CD4-positive, alpha-beta T cell treated with Interferon alpha-2 for 1 hour (primary cell): Measurements from ENCODE around the gene PHOX2B.
"Not testable (repeated sequence)": the region's sequence is repeated elsewhere in the genome, so short reads cannot be mapped to it uniquely, and the experiment has no call there.

Experiments used
- DNase-seq, 2 donors: peaks; one replicate each; pipeline ENCODE4 v3.0.0-alpha.2; 2020 to 2022

Gene PHOX2B

GRCh38 chr4:41747230-41748055 lies 1.1 kb downstream of the PHOX2B start:
- DNase-seq: no peak

- no peak for DNase-seq
Measured at GRCh38 chr4:41746440-41747229, 1.9 kb downstream of the PHOX2B start.

GRCh38 chr4:41746025-41746439 lies 2.5 kb downstream of the PHOX2B start:
- DNase-seq: no peak

GRCh38 chr4:41745292-41746024 lies 3.1 kb downstream of the PHOX2B start:
- no peak for DNase-seq

GRCh38 chr4:41744572-41745291 lies 3.8 kb downstream of the PHOX2B start:
- no peak for DNase-seq

GRCh38 chr4:41741354-41741753 lies 7.2 kb downstream of the PHOX2B start:
- DNase-seq: no peak

GRCh38 chr4:41737491-41737890 lies 11.0 kb downstream of the PHOX2B start:
- not testable (repeated sequence) for DNase-seq

GRCh38 chr4:41734371-41734770 lies 14.2 kb downstream of the PHOX2B start:
- DNase-seq: no peak

GRCh38 chr4:41731569-41732126 lies 16.9 kb downstream of the PHOX2B start:
- no peak for DNase-seq

- no peak for DNase-seq
Measured at GRCh38 chr4:41728573-41728913, 20.0 kb downstream of the PHOX2B start.

GRCh38 chr4:41727861-41728572 lies 20.5 kb downstream of the PHOX2B start:
- no peak for DNase-seq

- DNase-seq: no peak
Measured at GRCh38 chr4:41725254-41725653, 23.3 kb downstream of the PHOX2B start.

- no peak for DNase-seq
Measured at GRCh38 chr4:41723286-41723685, 25.2 kb downstream of the PHOX2B start.

GRCh38 chr4:41722181-41722580 lies 26.3 kb downstream of the PHOX2B start:
- no peak for DNase-seq

GRCh38 chr4:41719417-41719816 lies 29.1 kb downstream of the PHOX2B start:
- DNase-seq: no peak

- no peak for DNase-seq
Measured at GRCh38 chr4:41718907-41719306, 29.6 kb downstream of the PHOX2B start.

GRCh38 chr4:41715155-41715554 lies 33.4 kb downstream of the PHOX2B start:
- DNase-seq: no peak

- no peak for DNase-seq
Measured at GRCh38 chr4:41714364-41715000, 34.0 kb downstream of the PHOX2B start.

GRCh38 chr4:41713768-41714167 lies 34.8 kb downstream of the PHOX2B start:
- no peak for DNase-seq

- DNase-seq: no peak
Measured at GRCh38 chr4:41712425-41712824, 36.1 kb downstream of the PHOX2B start.

GRCh38 chr4:41711654-41712053 lies 36.9 kb downstream of the PHOX2B start:
- not testable (repeated sequence) for DNase-seq
